ENCODE measurements around the gene SLC2A10. TPM values are rescaled to one million over a fixed set of nuclear protein-coding genes. Genes with fewer than 3 reads are reported as not detected.

Gene SLC2A10
- total RNA-seq, 1 donor from 2014 or later = 17.7 TPM

GRCh38 chr20:46751856-46752255, 42.4 kb downstream of the SLC2A10 start:
- no peak for ATAC-seq
- intact Hi-C loops (cut with DNase I) = no loop called here
- no peak for DNase-seq
- no peak for TF ChIP-seq CTCF (IDR thresholded peaks at IDR 0.05)
- Histone ChIP-seq H3K36me3 (no peaks in the 10 kb centered on the region), H3K27me3 (no peaks in the 10 kb centered on the region), H3K4me3 (no peak overlapping the region), H3K9me3 (no peaks in the 10 kb centered on the region), H3K4me1 (no peaks in the 10 kb centered on the region), H3K27ac (no peak overlapping the region)

- H3K27ac ChIP-seq = no peak overlapping the region
- intact Hi-C loops (cut with DNase I) = no loop called here
- H3K4me1 ChIP-seq = no peaks in the 10 kb centered on the region
- H3K36me3 ChIP-seq = no peaks in the 10 kb centered on the region
- peak; percentile 77 for TF ChIP-seq CTCF (IDR thresholded peaks at IDR 0.05)
- H3K9me3 ChIP-seq = no peaks in the 10 kb centered on the region
- H3K27me3 ChIP-seq = no peaks in the 10 kb centered on the region
- peak; percentile 56 for ATAC-seq
- H3K4me3 ChIP-seq = no peak overlapping the region
- peak; percentile 77 for DNase-seq
Observed at GRCh38 chr20:46752728-46753127, 43.3 kb downstream of the SLC2A10 start.

GRCh38 chr20:46755483-46756413, 46.3 kb downstream of the SLC2A10 start:
- intact Hi-C loops (cut with DNase I) = no loop called here

DNA sequence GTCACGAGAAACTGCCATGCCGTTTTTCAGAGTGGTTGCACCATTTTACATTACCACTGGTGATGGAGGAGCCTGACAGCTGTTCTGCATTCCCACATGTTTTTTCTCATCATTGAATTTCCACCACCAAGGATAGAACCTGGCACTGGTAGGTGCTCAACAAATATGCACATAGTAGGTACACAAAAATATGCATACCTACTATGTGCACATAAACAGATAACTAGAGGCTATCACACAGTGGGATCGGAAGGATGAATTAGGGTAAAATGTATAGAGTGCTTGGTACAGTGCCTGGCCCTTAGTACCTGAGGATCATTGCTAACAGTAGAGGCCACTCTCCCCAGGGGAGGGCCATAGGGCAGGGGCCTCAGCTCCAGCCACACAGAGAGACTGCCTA, 47.0 kb downstream of the SLC2A10 start:
- no peaks in the 10 kb centered on the region for H3K9me3 ChIP-seq
- ATAC-seq (no peak), DNase-seq (no peak)
- no peaks in the 10 kb centered on the region for H3K4me1 ChIP-seq
- H3K27me3 ChIP-seq = peaks cover 8% of the 10 kb centered on the region
- H3K27ac ChIP-seq = no peak overlapping the region
- no peak for TF ChIP-seq CTCF (IDR thresholded peaks at IDR 0.05)
- H3K36me3 ChIP-seq = no peaks in the 10 kb centered on the region
- H3K4me3 ChIP-seq = no peak overlapping the region
- intact Hi-C loops (cut with DNase I) = no loop called here

More at GRCh38 chr20:46755483-46756413, 46.3 kb downstream of the SLC2A10 start:
- no peak for DNase-seq
- H3K4me3 ChIP-seq = no peak overlapping the region
- no peak for TF ChIP-seq CTCF (IDR thresholded peaks at IDR 0.05)
- H3K9me3 ChIP-seq = no peaks in the 10 kb centered on the region
- no peaks in the 10 kb centered on the region for H3K36me3 ChIP-seq
- no peak overlapping the region for H3K27ac ChIP-seq
- no peaks in the 10 kb centered on the region for H3K4me1 ChIP-seq
- no peak for ATAC-seq
- peaks cover 8% of the 10 kb centered on the region for H3K27me3 ChIP-seq

GRCh38 chr20:46757135-46757534, 47.7 kb downstream of the SLC2A10 start:
- ATAC-seq (no peak), DNase-seq (no peak)
- TF ChIP-seq CTCF (IDR thresholded peaks at IDR 0.05) = no peak
- H3K9me3 ChIP-seq = no peaks in the 10 kb centered on the region
- no peak overlapping the region for H3K27ac ChIP-seq
- no peaks in the 10 kb centered on the region for H3K4me1 ChIP-seq
- H3K27me3 ChIP-seq = peaks cover 8% of the 10 kb centered on the region
- intact Hi-C loops (cut with DNase I) = no loop called here
- H3K36me3 ChIP-seq = no peaks in the 10 kb centered on the region
- no peak overlapping the region for H3K4me3 ChIP-seq
